ENCODE measurements around the gene AVPR2.

AVPR2 gene

DNA sequence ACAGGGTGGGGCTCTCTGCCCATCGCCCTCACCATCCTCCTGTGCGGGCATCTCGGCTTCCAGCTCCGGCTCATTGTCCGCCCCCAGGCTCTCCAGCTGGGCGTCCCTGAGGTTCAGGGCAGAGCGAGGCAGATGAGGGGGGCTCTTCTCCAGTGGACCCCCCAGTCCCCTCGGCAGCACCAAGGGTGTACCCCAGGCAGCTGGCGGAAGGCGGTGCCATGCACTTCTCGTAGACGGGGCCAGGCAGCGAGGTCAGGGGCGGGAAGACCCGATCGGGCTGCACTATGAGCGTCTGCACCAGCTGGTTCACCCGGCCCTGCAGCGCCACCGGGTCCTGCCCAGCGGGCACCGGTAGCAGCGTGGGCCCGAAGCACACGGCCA is 5.5 kb downstream of the AVPR2 start:
- no peak for ATAC-seq

DNA sequence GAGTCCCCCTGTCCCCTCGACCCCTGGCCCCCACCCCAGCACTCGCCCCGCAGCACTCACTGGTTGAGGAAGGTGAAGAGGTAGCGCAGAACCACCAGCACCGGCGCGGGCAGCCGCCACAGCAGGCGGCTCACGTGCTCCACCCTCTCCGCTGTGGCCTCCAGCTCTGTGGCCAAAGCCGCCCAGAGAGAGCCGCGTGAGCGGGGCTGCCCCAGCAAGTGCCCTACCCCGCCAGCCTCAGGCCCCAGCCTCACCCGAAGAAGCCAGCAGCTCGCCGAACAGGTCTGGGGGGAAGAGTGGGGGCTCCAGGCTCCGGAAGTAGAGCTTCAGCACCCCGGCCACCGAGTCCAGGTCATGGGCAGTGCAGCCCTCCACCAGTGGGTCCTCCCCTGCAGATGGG is 6.0 kb downstream of the AVPR2 start:
- TF ChIP-seq ZNF565 (CRISPR knock-in tag; conservative IDR thresholded peaks at IDR 0.05; ENCODE audit: low read depth) = no peak
- TF ChIP-seq OSR1 (CRISPR knock-in tag; IDR thresholded peaks at IDR 0.05) = no peak
- TF ChIP-seq, protein P1, sequence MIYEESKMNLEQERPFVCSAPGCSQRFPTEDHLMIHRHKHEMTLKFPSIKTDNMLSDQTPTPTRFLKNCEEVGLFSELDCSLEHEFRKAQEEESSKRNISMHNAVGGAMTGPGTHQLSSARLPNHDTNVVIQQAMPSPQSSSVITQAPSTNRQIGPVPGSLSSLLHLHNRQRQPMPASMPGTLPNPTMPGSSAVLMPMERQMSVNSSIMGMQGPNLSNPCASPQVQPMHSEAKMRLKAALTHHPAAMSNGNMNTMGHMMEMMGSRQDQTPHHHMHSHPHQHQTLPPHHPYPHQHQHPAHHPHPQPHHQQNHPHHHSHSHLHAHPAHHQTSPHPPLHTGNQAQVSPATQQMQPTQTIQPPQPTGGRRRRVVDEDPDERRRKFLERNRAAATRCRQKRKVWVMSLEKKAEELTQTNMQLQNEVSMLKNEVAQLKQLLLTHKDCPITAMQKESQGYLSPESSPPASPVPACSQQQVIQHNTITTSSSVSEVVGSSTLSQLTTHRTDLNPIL (CRISPR knock-in tag; IDR thresholded peaks at IDR 0.05; ENCODE audit: low read depth) = no peak
- TF ChIP-seq TOX (CRISPR knock-in tag; IDR thresholded peaks at IDR 0.05; ENCODE audit: borderline replicate concordance) = no peak
- TF ChIP-seq SNAI2 (CRISPR knock-in tag; IDR thresholded peaks at IDR 0.05) = no peak
- ATAC-seq = no peak

More for the DNA sequence above, 5.5 kb downstream of the AVPR2 start:
- TF ChIP-seq GLIS3 (CRISPR knock-in tag; IDR thresholded peaks at IDR 0.05) (no peak), CSDC2 (CRISPR knock-in tag; IDR thresholded peaks at IDR 0.05) (no peak), ZNF8 (CRISPR knock-in tag; IDR thresholded peaks at IDR 0.05) (no peak), ZFP30 (CRISPR knock-in tag; IDR thresholded peaks at IDR 0.05) (no peak), ZNF70 (CRISPR knock-in tag; IDR thresholded peaks at IDR 0.05) (no peak), ISL1 (CRISPR knock-in tag; IDR thresholded peaks at IDR 0.05) (no peak), OSR1 (CRISPR knock-in tag; IDR thresholded peaks at IDR 0.05) (no peak), ZC3H10 (CRISPR knock-in tag; IDR thresholded peaks at IDR 0.05) (no peak), ZFP3 (CRISPR knock-in tag; IDR thresholded peaks at IDR 0.05) (no peak), BACH2 (CRISPR knock-in tag; IDR thresholded peaks at IDR 0.05; ENCODE audit: borderline replicate concordance) (no peak), ARNTL (CRISPR knock-in tag; IDR thresholded peaks at IDR 0.05; ENCODE audit: borderline replicate concordance, low read depth) (no peak), ESRRG (CRISPR knock-in tag; IDR thresholded peaks at IDR 0.05) (no peak)
- TF ChIP-seq, protein P2, sequence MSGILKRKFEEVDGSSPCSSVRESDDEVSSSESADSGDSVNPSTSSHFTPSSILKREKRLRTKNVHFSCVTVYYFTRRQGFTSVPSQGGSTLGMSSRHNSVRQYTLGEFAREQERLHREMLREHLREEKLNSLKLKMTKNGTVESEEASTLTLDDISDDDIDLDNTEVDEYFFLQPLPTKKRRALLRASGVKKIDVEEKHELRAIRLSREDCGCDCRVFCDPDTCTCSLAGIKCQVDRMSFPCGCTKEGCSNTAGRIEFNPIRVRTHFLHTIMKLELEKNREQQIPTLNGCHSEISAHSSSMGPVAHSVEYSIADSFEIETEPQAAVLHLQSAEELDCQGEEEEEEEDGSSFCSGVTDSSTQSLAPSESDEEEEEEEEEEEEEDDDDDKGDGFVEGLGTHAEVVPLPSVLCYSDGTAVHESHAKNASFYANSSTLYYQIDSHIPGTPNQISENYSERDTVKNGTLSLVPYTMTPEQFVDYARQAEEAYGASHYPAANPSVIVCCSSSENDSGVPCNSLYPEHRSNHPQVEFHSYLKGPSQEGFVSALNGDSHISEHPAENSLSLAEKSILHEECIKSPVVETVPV (CRISPR knock-in tag; IDR thresholded peaks at IDR 0.05) = no peak
- TF ChIP-seq, protein P3, sequence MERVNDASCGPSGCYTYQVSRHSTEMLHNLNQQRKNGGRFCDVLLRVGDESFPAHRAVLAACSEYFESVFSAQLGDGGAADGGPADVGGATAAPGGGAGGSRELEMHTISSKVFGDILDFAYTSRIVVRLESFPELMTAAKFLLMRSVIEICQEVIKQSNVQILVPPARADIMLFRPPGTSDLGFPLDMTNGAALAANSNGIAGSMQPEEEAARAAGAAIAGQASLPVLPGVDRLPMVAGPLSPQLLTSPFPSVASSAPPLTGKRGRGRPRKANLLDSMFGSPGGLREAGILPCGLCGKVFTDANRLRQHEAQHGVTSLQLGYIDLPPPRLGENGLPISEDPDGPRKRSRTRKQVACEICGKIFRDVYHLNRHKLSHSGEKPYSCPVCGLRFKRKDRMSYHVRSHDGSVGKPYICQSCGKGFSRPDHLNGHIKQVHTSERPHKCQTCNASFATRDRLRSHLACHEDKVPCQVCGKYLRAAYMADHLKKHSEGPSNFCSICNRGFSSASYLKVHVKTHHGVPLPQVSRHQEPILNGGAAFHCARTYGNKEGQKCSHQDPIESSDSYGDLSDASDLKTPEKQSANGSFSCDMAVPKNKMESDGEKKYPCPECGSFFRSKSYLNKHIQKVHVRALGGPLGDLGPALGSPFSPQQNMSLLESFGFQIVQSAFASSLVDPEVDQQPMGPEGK (CRISPR knock-in tag; IDR thresholded peaks at IDR 0.05; ENCODE audit: borderline replicate concordance) = no peak
- TF ChIP-seq, protein P1 (CRISPR knock-in tag; IDR thresholded peaks at IDR 0.05; ENCODE audit: low read depth) = no peak
- TF ChIP-seq, protein P4, sequence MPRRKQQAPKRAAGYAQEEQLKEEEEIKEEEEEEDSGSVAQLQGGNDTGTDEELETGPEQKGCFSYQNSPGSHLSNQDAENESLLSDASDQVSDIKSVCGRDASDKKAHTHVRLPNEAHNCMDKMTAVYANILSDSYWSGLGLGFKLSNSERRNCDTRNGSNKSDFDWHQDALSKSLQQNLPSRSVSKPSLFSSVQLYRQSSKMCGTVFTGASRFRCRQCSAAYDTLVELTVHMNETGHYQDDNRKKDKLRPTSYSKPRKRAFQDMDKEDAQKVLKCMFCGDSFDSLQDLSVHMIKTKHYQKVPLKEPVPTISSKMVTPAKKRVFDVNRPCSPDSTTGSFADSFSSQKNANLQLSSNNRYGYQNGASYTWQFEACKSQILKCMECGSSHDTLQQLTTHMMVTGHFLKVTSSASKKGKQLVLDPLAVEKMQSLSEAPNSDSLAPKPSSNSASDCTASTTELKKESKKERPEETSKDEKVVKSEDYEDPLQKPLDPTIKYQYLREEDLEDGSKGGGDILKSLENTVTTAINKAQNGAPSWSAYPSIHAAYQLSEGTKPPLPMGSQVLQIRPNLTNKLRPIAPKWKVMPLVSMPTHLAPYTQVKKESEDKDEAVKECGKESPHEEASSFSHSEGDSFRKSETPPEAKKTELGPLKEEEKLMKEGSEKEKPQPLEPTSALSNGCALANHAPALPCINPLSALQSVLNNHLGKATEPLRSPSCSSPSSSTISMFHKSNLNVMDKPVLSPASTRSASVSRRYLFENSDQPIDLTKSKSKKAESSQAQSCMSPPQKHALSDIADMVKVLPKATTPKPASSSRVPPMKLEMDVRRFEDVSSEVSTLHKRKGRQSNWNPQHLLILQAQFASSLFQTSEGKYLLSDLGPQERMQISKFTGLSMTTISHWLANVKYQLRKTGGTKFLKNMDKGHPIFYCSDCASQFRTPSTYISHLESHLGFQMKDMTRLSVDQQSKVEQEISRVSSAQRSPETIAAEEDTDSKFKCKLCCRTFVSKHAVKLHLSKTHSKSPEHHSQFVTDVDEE (CRISPR knock-in tag; IDR thresholded peaks at IDR 0.05) = no peak
- TF ChIP-seq, protein P5, sequence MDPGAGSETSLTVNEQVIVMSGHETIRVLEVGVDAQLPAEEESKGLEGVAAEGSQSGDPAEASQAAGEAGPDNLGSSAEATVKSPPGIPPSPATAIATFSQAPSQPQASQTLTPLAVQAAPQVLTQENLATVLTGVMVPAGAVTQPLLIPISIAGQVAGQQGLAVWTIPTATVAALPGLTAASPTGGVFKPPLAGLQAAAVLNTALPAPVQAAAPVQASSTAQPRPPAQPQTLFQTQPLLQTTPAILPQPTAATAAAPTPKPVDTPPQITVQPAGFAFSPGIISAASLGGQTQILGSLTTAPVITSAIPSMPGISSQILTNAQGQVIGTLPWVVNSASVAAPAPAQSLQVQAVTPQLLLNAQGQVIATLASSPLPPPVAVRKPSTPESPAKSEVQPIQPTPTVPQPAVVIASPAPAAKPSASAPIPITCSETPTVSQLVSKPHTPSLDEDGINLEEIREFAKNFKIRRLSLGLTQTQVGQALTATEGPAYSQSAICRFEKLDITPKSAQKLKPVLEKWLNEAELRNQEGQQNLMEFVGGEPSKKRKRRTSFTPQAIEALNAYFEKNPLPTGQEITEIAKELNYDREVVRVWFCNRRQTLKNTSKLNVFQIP (CRISPR knock-in tag; IDR thresholded peaks at IDR 0.05; ENCODE audit: borderline replicate concordance, low read depth) = no peak

DNA sequence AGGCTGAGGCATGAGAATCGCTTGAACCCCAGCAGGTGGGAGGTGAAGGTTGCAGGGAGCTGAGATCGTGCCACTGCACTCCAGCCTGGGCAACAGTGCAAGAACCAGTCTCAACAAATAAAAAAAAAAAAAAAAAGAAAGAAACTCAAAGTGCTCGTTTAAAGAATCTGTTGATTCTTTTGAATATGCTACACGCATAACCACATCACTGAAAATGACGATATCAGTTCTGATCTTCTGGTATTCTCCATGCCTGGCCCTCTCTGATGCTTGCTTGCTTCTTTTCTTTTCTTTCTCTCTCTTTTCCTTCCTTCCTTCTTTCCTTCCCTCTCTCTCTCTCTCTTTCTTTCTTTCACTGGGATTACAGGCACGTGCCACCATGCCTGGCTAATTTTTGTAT is 7.3 kb downstream of the AVPR2 start:
- ATAC-seq = no peak
- TF ChIP-seq, protein P4 (CRISPR knock-in tag; IDR thresholded peaks at IDR 0.05) = no peak
- no peak for TF ChIP-seq ZFP3 (CRISPR knock-in tag; IDR thresholded peaks at IDR 0.05)
